K562 (cell line): ENCODE results near the gene BBLN. TPM values are rescaled to one million over a fixed set of nuclear protein-coding genes. Genes with fewer than 3 reads are reported as not detected.

Source experiments
- BRF2 ChIP-seq: IDR thresholded peaks from 3 replicates; pipeline ENCODE4 v1.6.1; 2011; ENCODE audit warnings: borderline replicate concordance, mild to moderate bottlenecking; ENCODE audit not compliant: insufficient read length, insufficient read depth
- CSDE1 ChIP-seq, 2 experiments: fragments of 450-650 bp; IDR thresholded peaks; 2 replicates each; pipeline ENCODE4 v1.6.1; 2016; ENCODE audit warnings: mild to moderate bottlenecking in 1 of 2
- ESRRA ChIP-seq: fragments of 450-650 bp; IDR thresholded peaks from 2 replicates; pipeline ENCODE4 v1.6.1; 2014; ENCODE audit warnings: low read depth, mild to moderate bottlenecking, moderate library complexity, borderline replicate concordance
- ETV1 ChIP-seq: fragments of 450-650 bp; conservative IDR thresholded peaks from 2 replicates; pipeline ENCODE4 v1.6.1; 2016; ENCODE audit warnings: missing genetic modification characterization, control low read depth, low read depth, missing compliant biosample characterization
- GTF2B ChIP-seq: IDR thresholded peaks from 2 replicates; pipeline ENCODE4 v1.6.1; 2011; ENCODE audit not compliant: insufficient read length; ENCODE audit errors: extremely low read depth
- HDGF ChIP-seq: fragments of 450-650 bp; IDR thresholded peaks from 2 replicates; pipeline ENCODE4 v1.6.1; 2016
- L3MBTL2 ChIP-seq: fragments of 450-650 bp; IDR thresholded peaks from 2 replicates; pipeline ENCODE4 v1.6.1; 2016; ENCODE audit warnings: mild to moderate bottlenecking, moderate library complexity
- PCBP1 ChIP-seq: fragments of 200-400 bp; formaldehyde crosslinking; IDR thresholded peaks from 2 replicates; pipeline ENCODE4 v1.6.1; 2018; ENCODE audit warnings: mild to moderate bottlenecking, low read depth, low read length; ENCODE audit not compliant: poor library complexity, severe bottlenecking
- PHB2 ChIP-seq: fragments of 450-650 bp; IDR thresholded peaks from 2 replicates; pipeline ENCODE4 v1.6.1; 2017; ENCODE audit warnings: low read depth
- ZNF445 ChIP-seq: fragments of 250-450 bp; sonication (Bioruptor Pico); IDR thresholded peaks from 2 replicates; pipeline ENCODE4 v1.4.0; 2020; ENCODE audit warnings: low read depth, mild to moderate bottlenecking, moderate library complexity
- polyA plus RNA-seq, 8 experiments: library from polyadenylated mRNA; depleted of rRNA in 4 of 8; stranded (reverse) in 5 of 8; unstranded in 3 of 8; fragments of >200 nt; fragmentation: Nextera tagmentation in 2 of 8; fragmentation: Illumina TruSeq in 1 of 8; extraction: Ambion mirVana in 2 of 8; extraction: Trizol in 1 of 8; gene quantifications; 2 replicates each; pipeline versions ENCODE4 v1.2.1 to v1.2.3, GENCODE V29; 2011 to 2014; ENCODE audit warnings: inconsistent platforms in 1 of 8, missing spikeins in 1 of 8
- total RNA-seq, 7 experiments: library from RNA; depleted of rRNA in 6 of 7; stranded (reverse); fragments of >200 nt in 6 of 7; fragmentation: Illumina TruSeq in 2 of 7; extraction: Trizol in 2 of 7; gene quantifications; 2 replicates each; pipeline versions ENCODE4 v1.2.1 to v1.2.3, GENCODE V29; 2011 to 2021; ENCODE audit warnings: low replicate concordance in 1 of 7
- TF ChIP-seq, protein P1 (sequence below), 2 experiments: fragments of 450-650 bp; IDR thresholded peaks; 2 replicates each; pipeline ENCODE4 v1.6.1; 2016
- TF ChIP-seq, protein P2 (sequence below): sonication (generic); formaldehyde crosslinking; IDR thresholded peaks from 2 replicates; pipeline ENCODE4 v1.9.0; 2022; ENCODE audit warnings: mild to moderate bottlenecking, missing genetic modification reagents

BBLN gene
- total and polyA plus RNA-seq, 9 of the 15 experiments (the other 6 are each of a cell fraction or from before 2014, with no cell fraction given) = 4.2 to 331 (median 87.1) TPM

DNA sequence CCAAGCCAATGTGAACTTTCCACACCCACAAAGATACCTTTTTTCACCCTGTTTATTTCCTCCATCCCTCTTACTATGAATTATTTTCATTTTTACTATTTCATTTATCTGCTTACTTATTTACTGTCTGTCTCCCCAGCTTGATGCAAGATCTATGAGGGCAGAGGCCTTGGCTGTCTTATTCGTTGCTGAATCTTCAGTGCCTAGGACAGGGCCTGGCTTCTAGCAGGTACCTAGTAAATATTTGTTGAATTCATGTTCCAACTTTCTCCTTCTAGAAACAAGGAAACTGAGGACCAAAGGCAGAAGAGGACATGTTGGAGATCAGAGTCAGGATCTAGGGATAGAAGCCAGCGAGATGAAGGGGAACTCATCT, 42.6 kb downstream of the BBLN start (continued):
- TF ChIP-seq, protein P1, sequence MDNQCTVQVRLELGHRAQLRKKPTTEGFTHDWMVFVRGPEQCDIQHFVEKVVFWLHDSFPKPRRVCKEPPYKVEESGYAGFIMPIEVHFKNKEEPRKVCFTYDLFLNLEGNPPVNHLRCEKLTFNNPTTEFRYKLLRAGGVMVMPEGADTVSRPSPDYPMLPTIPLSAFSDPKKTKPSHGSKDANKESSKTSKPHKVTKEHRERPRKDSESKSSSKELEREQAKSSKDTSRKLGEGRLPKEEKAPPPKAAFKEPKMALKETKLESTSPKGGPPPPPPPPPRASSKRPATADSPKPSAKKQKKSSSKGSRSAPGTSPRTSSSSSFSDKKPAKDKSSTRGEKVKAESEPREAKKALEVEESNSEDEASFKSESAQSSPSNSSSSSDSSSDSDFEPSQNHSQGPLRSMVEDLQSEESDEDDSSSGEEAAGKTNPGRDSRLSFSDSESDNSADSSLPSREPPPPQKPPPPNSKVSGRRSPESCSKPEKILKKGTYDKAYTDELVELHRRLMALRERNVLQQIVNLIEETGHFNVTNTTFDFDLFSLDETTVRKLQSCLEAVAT (IDR thresholded peaks at IDR 0.05) = 0 out of 4 replicates have a peak, but pooled peaks of 1 of the 2 experiments have one; percentile 32
- TF ChIP-seq BRF2 (no peak), GTF2B (no peak), ZNF445 (no peak), ESRRA (no peak), L3MBTL2 (no peak), PHB2 (0 out of 2 replicates have a peak, but pooled peaks have one; percentile 10), ETV1 (tag) (peak; percentile 31; the same call in 1 of the 2 replicates), PCBP1 (no peak), CSDE1 (IDR thresholded peaks at IDR 0.05) (peak in 1 of 2 experiments; percentile 45; a peak in 1 of 4 replicates), HDGF (peak; percentile 95)
- TF ChIP-seq, protein P2, sequence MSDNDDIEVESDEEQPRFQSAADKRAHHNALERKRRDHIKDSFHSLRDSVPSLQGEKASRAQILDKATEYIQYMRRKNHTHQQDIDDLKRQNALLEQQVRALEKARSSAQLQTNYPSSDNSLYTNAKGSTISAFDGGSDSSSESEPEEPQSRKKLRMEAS (CRISPR knock-in tag) = no peak
- TF ChIP-seq, all 486 proteins: peak for 14
